SK-N-SH treated with all-trans-retinoic acid at 6 μM for 48 hours (cell line): ENCODE measurements around the gene CRLF2.

ENCODE experiments used
- ATAC-seq: fragments of 200-7000 bp; cut with Tn5 transposase; 3 replicates; pipeline ENCODE4 v1.9.1; 2020; ENCODE audit warnings: mild to moderate bottlenecking, moderate library complexity
- ARNTL ChIP-seq: fragments of 450-650 bp; formaldehyde crosslinking; IDR thresholded peaks from 2 replicates; pipeline ENCODE4 v1.5.0; 2020; ENCODE audit warnings: low read depth, mild to moderate bottlenecking, moderate library complexity, borderline replicate concordance
- CSDC2 ChIP-seq: fragments of 250-450 bp; sonication (Bioruptor Pico); IDR thresholded peaks from 2 replicates; pipeline ENCODE4 v1.5.0; 2020; ENCODE audit warnings: mild to moderate bottlenecking, moderate library complexity
- CSRNP3 ChIP-seq: fragments of 250-450 bp; sonication (Bioruptor Pico); IDR thresholded peaks from 2 replicates; pipeline ENCODE4 v1.5.1; 2021; ENCODE audit warnings: mild to moderate bottlenecking, moderate library complexity
- ESRRG ChIP-seq: fragments of 250-450 bp; sonication (Bioruptor Pico); IDR thresholded peaks from 2 replicates; pipeline ENCODE4 v1.6.1; 2021; ENCODE audit warnings: mild to moderate bottlenecking
- GLIS3 ChIP-seq: fragments of 250-450 bp; sonication (Bioruptor Pico); IDR thresholded peaks from 2 replicates; pipeline ENCODE4 v1.5.0; 2020; ENCODE audit warnings: mild to moderate bottlenecking, moderate library complexity
- ISL1 ChIP-seq: fragments of 250-450 bp; sonication (Bioruptor Pico); IDR thresholded peaks from 2 replicates; pipeline ENCODE4 v2.1.2; 2022; ENCODE audit warnings: mild to moderate bottlenecking, moderate library complexity
- POU6F1 ChIP-seq: fragments of 250-450 bp; sonication (Bioruptor Pico); IDR thresholded peaks from 2 replicates; pipeline ENCODE4 v1.8.0; 2021; ENCODE audit warnings: low read depth, mild to moderate bottlenecking, moderate library complexity, borderline replicate concordance
- PPARA ChIP-seq: fragments of 250-450 bp; sonication (Bioruptor Pico); IDR thresholded peaks from 2 replicates; pipeline ENCODE4 v1.5.0; 2020; ENCODE audit warnings: mild to moderate bottlenecking, borderline replicate concordance
- SNAI2 ChIP-seq: fragments of 250-450 bp; sonication (Bioruptor Pico); IDR thresholded peaks from 2 replicates; pipeline ENCODE4 v1.5.0; 2020; ENCODE audit warnings: mild to moderate bottlenecking, moderate library complexity
- TOX ChIP-seq: fragments of 250-450 bp; sonication (Bioruptor Pico); IDR thresholded peaks from 2 replicates; pipeline ENCODE4 v1.8.0; 2021; ENCODE audit warnings: mild to moderate bottlenecking, moderate library complexity, borderline replicate concordance
- ZC3H10 ChIP-seq: fragments of 250-450 bp; sonication (Bioruptor Pico); IDR thresholded peaks from 2 replicates; pipeline ENCODE4 v1.5.1; 2021; ENCODE audit warnings: mild to moderate bottlenecking, moderate library complexity
- ZFP3 ChIP-seq: fragments of 250-450 bp; sonication (Bioruptor Pico); IDR thresholded peaks from 2 replicates; pipeline ENCODE4 v1.5.0; 2020; ENCODE audit warnings: mild to moderate bottlenecking, moderate library complexity
- ZFP30 ChIP-seq: fragments of 450-650 bp; formaldehyde crosslinking; IDR thresholded peaks from 2 replicates; pipeline ENCODE4 v1.5.0; 2022; ENCODE audit warnings: mild to moderate bottlenecking, moderate library complexity
- ZNF565 ChIP-seq: fragments of 450-650 bp; formaldehyde crosslinking; conservative IDR thresholded peaks from 2 replicates; pipeline ENCODE4 v1.5.0; 2020; ENCODE audit warnings: low read depth, mild to moderate bottlenecking, moderate library complexity
- ZNF70 ChIP-seq: fragments of 450-650 bp; formaldehyde crosslinking; IDR thresholded peaks from 2 replicates; pipeline ENCODE4 v1.5.0; 2020; ENCODE audit warnings: mild to moderate bottlenecking, moderate library complexity
- ZNF8 ChIP-seq: fragments of 450-650 bp; formaldehyde crosslinking; IDR thresholded peaks from 2 replicates; pipeline ENCODE4 v1.5.0; 2020; ENCODE audit warnings: mild to moderate bottlenecking, moderate library complexity
- TF ChIP-seq, protein P1 (sequence below): fragments of 250-450 bp; sonication (Bioruptor Pico); IDR thresholded peaks from 2 replicates; pipeline ENCODE4 v1.5.1; 2020; ENCODE audit warnings: low read depth, mild to moderate bottlenecking, moderate library complexity
- TF ChIP-seq, protein P2 (sequence below): fragments of 250-450 bp; sonication (Bioruptor Pico); IDR thresholded peaks from 2 replicates; pipeline ENCODE4 v1.8.0; 2020; ENCODE audit warnings: mild to moderate bottlenecking, moderate library complexity, borderline replicate concordance

CRLF2 gene

DNA sequence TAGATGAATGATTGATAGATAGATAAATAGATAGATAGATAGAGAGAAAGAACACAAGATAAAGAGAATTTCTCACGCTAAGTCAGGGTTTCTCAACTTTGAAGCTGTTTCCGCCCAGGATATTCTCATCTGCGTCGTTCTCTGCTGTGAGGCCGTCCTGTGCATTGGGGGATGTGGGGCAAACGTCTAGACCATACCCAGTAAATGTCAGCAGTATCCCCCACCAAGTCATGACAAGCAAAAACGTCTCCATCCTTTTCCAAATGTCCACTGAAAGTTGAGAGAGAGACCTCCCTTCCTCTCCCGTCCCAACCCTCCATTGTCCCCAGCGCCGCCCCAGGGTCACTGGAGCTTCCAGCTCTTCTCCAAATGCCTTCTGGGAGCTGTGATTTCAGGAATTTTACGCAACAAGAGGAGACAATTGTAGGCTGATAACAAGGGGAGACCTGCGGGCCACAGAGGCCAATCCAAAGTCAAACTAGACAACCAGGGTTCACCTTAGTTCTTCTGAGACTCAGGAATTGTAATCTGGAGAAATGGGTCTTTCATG is 8.9 kb upstream of the CRLF2 start (continued):
- TF ChIP-seq, protein P1, sequence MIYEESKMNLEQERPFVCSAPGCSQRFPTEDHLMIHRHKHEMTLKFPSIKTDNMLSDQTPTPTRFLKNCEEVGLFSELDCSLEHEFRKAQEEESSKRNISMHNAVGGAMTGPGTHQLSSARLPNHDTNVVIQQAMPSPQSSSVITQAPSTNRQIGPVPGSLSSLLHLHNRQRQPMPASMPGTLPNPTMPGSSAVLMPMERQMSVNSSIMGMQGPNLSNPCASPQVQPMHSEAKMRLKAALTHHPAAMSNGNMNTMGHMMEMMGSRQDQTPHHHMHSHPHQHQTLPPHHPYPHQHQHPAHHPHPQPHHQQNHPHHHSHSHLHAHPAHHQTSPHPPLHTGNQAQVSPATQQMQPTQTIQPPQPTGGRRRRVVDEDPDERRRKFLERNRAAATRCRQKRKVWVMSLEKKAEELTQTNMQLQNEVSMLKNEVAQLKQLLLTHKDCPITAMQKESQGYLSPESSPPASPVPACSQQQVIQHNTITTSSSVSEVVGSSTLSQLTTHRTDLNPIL (CRISPR knock-in tag) = no peak
- TF ChIP-seq, protein P2, sequence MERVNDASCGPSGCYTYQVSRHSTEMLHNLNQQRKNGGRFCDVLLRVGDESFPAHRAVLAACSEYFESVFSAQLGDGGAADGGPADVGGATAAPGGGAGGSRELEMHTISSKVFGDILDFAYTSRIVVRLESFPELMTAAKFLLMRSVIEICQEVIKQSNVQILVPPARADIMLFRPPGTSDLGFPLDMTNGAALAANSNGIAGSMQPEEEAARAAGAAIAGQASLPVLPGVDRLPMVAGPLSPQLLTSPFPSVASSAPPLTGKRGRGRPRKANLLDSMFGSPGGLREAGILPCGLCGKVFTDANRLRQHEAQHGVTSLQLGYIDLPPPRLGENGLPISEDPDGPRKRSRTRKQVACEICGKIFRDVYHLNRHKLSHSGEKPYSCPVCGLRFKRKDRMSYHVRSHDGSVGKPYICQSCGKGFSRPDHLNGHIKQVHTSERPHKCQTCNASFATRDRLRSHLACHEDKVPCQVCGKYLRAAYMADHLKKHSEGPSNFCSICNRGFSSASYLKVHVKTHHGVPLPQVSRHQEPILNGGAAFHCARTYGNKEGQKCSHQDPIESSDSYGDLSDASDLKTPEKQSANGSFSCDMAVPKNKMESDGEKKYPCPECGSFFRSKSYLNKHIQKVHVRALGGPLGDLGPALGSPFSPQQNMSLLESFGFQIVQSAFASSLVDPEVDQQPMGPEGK (CRISPR knock-in tag) = no peak

DNA sequence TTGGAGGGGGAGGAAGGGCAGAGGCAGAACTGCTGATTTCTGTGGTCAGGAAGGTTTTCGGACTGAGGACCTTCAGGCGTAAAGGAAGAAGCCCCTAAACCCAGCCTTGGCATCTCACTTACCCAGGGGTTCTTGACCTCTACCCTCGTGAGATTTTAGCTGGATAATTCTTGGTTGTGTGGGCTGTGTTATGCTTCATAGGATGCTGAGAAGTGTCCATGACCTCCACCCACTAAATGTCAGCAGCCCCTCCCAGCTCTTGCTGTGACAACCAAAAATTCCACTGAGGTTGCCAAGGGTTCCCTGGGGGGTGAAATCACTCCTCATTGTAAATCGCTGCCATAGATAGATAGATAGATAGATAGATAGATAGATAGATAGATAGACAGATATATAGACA is 5.8 kb upstream of the CRLF2 start:
- TF ChIP-seq TOX (CRISPR knock-in tag) (no peak), ZFP30 (CRISPR knock-in tag) (no peak), ISL1 (no peak), ZNF8 (CRISPR knock-in tag) (no peak), ZC3H10 (no peak), SNAI2 (CRISPR knock-in tag) (no peak), POU6F1 (CRISPR knock-in tag) (no peak), CSDC2 (CRISPR knock-in tag) (no peak), PPARA (CRISPR knock-in tag) (no peak), CSRNP3 (no peak), ZNF70 (CRISPR knock-in tag) (no peak)
- TF ChIP-seq, protein P1 (CRISPR knock-in tag) = no peak
- TF ChIP-seq, all 23 proteins: peak for 0
- ATAC-seq = no peak

DNA sequence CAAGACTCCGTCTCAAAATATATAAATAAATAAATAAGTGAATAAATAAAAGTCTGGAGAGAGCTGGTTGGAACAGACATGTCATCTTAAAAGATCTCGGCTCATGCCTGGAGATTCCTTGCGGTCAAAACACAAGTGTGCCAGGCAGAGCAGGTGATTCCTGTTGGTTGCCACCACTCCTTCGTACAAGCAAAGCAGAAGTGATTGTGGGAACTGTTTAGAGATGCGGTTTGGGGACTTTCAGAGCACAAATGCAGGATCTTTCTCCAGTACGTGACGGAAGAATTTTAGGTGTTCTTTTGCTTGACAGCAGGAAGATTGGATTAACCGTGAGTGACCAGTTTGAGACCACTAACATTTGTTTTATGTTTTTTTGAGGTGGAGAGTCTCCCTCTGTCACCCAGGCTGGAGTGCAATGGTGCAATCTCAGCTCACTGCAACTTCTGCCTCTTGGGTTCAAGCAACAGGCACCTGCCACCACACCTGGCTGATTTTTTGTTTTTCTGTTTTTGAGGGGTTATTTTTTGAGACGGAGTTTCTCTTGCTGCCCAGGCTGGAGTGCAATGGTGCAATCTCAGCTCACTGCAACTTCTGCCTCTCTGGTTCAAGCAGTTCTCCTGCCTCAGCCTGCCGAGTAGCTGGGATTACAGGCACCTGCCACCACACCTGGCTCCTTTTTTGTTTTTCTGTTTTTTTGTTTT is 2.8 kb upstream of the CRLF2 start:
- no peak for ATAC-seq
- TF ChIP-seq ARNTL (no peak), ZFP3 (CRISPR knock-in tag) (no peak), ZC3H10 (no peak), POU6F1 (CRISPR knock-in tag) (no peak), ESRRG (CRISPR knock-in tag) (no peak), PPARA (CRISPR knock-in tag) (no peak), CSRNP3 (no peak), ZNF565 (CRISPR knock-in tag) (no peak), TOX (CRISPR knock-in tag) (no peak), GLIS3 (no peak)
- TF ChIP-seq, protein P1 (CRISPR knock-in tag) = no peak
- TF ChIP-seq, protein P2 (CRISPR knock-in tag) = no peak
